Embryonic facial prominence (tissue), 1 donor: ENCODE measurements around the gene MPHOSPH9.
"Not testable (repeated sequence)": the region's sequence is repeated elsewhere in the genome, so short reads cannot be mapped to it uniquely, and the experiment has no call there.

Source experiments
- DNase-seq: peaks from one replicate; pipeline ENCODE4 v3.0.0-alpha.2; 2016; ENCODE audit errors: extremely low spot score

Gene MPHOSPH9

GRCh38 chr12:123225443-123225842 lies 7.5 kb downstream of the MPHOSPH9 start:
- DNase-seq = no peak

DNA sequence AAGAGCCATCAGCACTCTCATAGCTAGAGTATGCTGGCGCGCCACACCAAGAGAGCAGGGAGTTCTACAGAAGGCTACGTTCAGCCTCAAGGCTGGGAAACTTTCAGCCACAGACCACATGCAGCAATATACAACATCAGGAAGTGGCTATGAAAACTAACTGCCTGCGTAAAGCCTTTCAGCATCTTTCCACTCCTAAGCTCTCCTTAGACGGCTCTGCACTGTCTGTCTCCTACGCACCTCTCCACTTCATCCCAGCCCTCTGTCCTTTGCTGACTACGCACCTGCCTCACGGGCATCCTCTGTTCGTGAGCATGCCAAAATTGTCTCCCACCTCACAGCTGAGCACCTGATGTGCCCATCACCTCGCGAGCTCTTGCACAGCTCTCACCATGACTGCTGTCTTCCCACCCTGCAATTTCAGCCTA lies 9.7 kb downstream of the MPHOSPH9 start:
- no peak for DNase-seq

GRCh38 chr12:123207815-123208214 lies 25.1 kb downstream of the MPHOSPH9 start:
- not testable (repeated sequence) for DNase-seq

DNA sequence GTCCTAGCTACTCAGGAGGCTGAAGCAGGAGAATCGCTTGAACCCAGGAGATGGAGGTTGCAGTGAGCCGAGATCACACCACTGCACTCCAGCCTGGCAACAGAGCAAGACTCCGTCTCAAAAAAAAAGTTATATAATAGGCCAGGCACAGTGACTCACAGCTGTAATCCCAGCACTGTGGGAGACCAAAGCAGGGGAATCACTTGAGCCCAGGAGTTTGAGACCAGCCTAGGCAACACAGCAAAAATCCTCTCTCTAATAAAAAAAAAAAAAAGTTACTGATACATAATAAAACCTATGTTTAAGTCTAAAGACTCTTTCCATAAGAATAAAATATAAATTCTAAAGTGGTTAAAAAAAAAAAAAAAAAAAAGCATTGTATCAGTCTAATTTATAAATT lies 26.1 kb downstream of the MPHOSPH9 start:
- DNase-seq = not testable (repeated sequence)

- DNase-seq = no peak
Measured at GRCh38 chr12:123200414-123200813, 32.5 kb downstream of the MPHOSPH9 start.

GRCh38 chr12:123199936-123200335 lies 33.0 kb downstream of the MPHOSPH9 start:
- no peak for DNase-seq

DNA sequence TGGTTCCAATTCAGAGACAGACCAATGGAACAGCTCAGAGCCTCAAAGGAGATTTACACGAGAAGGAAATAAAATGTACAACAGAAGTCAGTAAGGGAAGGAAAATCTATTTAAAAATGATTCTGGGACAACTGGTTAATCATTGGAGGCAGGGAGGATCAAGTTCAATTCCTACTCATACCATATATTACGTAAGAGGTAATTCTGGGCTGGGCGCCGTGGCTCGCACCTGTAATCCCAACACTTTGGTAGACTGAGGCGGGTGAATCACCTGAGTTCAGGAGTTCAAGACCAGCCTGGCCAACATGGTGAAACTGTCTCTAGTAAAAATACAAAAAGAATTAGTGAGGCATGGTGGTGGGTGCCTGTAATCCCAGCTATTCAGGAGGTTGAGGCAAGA lies 45.3 kb downstream of the MPHOSPH9 start:
- no peak for DNase-seq

DNA sequence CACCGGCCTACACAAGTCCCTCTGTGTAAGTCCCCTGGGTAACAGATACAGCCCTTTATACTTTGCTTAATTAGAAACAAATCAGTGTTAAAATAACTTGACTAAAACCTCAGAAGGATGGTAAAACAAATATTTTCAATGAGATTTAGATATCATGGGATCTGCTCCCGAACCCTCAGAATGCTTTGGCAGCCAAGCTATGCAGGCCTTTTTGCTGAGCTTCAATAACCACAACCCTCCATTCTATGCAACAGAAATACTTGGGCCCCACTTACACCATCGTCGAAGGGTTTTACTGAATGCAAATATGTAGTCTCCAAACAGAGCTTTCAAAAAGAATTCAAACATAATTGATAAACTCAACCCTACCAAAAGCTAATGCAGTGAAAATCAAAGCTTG lies 52.8 kb downstream of the MPHOSPH9 start:
- no peak for DNase-seq

- no peak for DNase-seq
Measured at GRCh38 chr12:123171967-123172366, 61.0 kb downstream of the MPHOSPH9 start.

DNA sequence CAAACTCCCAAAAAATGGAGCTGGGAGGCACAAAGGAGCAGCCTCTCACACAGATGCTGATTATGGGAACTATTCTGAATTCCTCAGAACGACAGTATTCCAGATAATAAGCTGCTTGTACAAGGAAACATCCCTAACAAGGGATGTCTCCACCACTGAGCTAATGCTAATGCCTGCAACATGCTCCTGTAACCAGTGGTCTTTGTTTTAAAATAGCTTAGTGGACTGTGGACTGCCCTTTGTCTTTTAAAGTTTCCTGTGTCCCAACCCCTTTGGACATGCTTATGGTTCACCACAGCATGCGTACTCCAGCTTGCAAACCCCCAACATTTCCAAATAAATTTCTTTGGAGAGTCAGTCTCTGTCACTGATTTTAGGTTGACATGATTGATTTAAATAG lies 65.6 kb downstream of the MPHOSPH9 start:
- DNase-seq = no peak

DNA sequence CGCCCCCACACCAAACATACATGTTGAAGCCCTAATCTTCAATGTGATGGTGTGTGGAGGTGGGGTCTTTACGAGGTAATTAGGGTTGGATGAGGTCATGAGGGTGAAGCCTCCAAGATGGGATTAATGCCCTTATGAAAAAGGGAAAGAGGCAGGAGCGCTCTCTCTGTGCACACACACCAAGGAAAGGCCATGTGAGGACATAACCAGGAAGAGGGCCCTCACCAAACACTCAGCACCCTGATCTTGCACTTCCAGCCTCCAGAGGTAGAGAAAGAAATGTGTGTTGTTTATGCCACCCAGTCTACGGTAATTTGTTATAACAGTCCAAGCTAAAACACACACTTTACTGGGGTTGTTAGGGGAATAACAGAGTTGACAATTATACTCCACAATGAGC lies 67.4 kb downstream of the MPHOSPH9 start:
- no peak for DNase-seq

- no peak for DNase-seq
Measured at GRCh38 chr12:123164710-123165261, 68.2 kb downstream of the MPHOSPH9 start.

DNA sequence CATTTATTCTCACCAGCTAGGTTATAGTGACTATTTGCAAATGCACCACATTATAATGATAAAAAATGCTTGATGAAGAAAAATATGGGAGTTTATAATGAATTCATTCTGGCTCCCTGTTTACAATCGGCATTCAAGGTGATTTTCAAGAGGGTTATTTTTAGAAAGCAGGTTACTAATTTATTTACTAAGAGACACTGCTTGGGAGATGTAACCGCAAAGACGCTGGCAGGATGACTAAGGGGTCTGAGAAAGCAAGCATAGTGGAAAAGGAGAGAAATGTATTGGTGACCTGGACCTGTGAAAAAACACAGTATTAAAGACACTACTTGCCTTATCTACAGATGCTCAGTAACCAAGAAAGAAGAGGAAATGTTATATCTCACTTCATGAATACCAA lies 68.7 kb downstream of the MPHOSPH9 start:
- no peak for DNase-seq

GRCh38 chr12:123163227-123163626 lies 69.7 kb downstream of the MPHOSPH9 start:
- peak; percentile 36 for DNase-seq

DNA sequence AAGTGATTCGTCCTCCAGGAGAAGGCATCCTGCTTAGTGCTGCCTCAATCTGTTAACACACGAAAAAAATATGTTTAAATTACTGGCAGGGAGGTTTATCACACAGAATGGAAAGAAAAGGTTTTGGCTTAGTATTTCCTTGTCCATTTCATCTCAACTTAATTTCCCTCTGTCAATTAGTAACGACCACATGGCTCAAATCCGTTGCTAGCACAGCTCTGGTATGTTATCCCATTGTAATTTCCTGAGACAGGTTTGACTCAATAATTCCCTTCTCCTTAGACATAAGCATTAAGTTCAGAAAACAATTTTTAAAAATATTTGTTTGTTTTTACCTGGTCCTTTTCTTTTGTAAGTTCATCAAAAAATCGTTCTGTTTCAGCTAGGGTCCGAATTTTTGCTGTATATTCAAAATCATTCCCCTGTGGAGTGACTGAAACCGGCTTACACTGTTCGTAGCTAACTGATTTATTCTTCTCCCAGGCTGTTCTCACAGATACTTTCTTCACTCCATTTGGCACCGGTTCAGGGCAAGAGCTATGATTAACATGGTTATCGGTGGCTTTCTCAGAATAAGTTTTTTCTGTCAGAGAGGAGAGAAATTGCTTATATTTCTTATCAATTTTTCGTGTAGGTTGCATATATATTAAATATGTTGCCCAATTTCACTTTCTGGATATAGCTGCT lies 72.0 kb downstream of the MPHOSPH9 start:
- DNase-seq = no peak

DNA sequence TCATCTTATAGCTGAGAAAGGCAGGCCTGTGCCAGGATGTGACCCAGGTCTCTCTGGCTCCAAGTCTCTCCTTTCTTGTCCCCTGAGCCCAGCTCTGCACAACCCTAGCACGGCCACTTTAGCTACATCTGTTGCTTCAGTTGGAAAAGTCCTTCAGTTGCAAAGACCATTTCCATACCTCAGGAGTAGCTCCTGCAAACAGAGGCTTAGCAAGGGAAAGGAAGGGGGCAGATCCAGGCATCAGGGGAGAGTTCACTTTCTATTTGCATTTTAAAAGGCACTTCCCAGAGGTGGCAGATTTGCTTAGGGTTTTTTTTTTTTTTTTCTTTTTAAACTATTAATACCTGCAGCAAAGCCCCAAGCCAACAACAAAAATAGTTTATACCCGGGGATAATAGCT lies 79.0 kb downstream of the MPHOSPH9 start:
- no peak for DNase-seq

DNA sequence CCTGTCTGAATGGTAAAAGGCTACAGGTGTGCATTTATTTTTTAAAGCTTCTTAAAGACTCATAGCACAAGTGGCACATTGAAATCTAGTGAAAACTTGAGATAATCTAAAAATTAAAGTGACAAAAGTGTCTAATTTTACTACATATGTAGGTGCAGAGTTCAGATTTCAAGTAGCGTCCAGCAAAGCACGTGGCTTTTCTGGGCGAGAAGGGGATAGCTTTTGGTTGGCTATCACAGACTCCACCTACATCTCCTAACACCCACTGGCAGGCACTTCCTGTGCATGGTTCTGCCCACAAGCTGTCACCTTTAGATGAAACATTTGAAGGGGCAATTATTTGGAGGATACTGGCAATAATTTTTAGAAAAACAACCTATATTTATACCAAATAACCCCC lies 80.1 kb downstream of the MPHOSPH9 start:
- DNase-seq = no peak

DNA sequence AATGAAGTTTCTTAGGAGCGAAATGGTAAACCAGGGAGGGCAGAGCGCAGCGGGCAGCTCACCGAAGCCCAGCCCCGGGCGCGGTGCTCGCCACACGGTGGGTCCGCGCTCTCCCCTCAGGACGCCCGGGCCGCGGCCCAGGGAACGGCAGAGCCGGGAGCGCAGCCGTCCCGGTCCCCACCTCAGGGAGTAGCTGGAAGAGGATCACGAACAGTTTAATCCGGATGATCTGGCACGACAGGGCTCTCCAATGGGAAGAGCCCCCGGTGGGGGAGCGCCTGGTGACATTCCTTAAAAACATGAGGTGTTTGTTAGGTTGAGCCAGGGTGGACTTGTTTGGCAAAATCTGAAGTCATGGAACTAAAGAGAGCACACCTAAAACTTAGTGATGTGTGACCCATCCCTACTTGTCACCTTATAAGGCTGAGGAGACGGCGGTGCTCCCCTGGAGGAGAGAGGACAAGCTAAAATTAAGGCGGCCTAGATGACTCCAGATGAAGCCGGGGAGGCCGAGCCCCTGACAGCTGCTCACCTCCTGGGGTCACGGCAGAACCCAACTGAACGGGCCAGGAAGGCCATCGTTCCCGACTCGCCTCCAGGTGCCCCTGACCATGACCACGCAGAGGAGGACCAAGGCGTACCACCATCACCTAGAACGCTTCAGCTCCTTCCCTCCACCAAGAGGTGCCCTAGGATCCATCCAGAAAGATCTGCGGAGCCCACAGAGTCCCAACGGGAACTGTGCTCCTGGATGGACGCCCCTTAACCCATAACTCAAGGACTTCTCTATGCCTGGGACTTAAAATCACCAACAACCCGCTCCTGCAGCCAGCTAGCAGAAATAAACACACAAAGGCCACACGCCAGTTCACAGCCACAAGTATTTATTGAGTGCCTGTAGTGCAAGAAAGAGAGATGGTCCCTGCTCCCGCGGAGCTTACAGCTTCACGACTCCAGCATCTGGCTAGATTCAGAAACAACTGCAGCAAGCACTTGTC lies 81.2 kb downstream of the MPHOSPH9 start:
- no peak for DNase-seq

GRCh38 chr12:123150744-123151456 lies 82.0 kb downstream of the MPHOSPH9 start, which contains the start of gene PITPNM2:
TSS of gene PITPNM2 (minus strand) at chr12:123151090. CDS start at chr12:123034590, 116,500 bp downstream.
- no peak for DNase-seq

DNA sequence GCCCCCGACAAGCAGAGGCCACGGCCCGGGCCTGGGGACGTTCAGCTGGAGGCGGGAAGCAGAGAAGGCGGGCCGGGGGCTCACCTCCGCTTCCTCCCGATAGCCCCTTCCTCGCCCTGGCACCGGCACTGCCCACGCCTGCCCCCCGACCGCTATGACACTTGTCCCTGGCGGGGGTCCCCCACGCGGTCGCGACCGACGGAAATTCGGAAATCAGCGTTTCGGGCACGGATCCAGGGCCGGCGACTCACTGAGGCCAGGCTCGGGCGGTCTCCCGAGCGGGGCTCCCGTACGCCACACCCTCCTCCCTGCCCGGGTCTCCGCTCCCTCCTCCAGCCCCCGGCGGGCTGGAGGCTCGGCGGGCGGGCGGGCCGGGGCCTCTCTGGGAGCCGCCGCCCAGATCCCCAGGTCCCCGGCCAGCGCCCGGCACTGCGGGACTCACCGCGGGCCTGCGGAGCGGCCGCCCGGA lies 82.6 kb downstream of the MPHOSPH9 start:
- no peak for DNase-seq

DNA sequence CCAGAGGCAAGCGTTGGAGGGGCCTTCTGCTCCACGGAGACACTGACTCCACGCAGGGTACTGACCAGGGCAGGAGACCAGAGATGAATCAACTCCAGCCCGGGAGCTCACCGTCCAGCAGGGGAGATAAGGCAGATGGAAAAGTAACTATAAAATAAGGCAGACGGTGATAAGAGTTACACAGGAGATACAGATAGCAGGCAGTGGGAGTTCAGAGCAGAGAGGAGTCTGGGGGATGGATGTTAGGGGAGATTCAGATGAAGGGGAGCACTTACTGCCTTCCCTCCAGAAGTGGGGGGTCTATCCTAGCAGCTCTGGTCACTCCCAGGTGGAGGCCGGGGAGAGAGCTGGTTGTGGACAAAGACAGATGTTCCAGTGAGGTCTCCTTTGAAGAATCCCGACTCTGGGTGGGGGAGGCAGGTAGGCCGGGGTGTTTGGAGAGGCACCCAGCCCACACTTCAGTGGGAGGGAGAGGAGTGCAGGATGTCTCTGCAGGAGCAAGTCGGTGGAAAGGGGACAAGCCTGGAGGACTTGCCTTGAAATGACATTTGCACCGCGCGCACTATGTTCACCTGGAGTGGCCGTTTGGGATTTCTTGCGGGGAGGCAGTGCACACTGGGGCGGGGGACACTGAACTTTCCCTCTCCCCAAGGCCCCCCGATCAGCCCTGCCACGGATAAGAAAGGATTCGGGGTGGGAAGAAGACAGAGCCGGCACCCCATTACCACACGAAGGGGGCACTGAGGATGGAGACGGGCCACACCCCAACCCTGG lies 83.3 kb downstream of the MPHOSPH9 start:
- no peak for DNase-seq
